WTC11 (cell line): ENCODE data around the gene EHD4. TPM values are rescaled to one million over a fixed set of nuclear protein-coding genes. Genes with fewer than 3 reads are reported as not detected.

ENCODE experiments used
- ATAC-seq: fragments of 200-7000 bp; cut with Tn5 transposase; 2 replicates; pipeline ENCODE4 v1.10.0; 2021; ENCODE audit warnings: mild to moderate bottlenecking, moderate library complexity
- CTCF ChIA-PET: fragments of 300-600 bp; sonication (Branson Sonifier 250); formaldehyde crosslinking; loops from one replicate; lab custom pipeline; 2021; ENCODE audit warnings: antibody characterized with exemption; lab: Charles Lee
- POLR2A ChIA-PET: fragments of 350-600 bp; sonication (Branson Sonifier 250); formaldehyde crosslinking; loops from one replicate; lab custom pipeline; 2021; ENCODE audit warnings: antibody characterized with exemption; lab: Charles Lee
- DNase-seq: peaks from one replicate; pipeline ENCODE4 v3.0.0; 2021; ENCODE audit warnings: low spot score
- H3K27ac Mint-ChIP-seq: 2 replicates; pipeline ENCODE4 v1.8.0; 2021; ENCODE audit warnings: mixed read lengths
- H3K27me3 Mint-ChIP-seq: 2 replicates; pipeline ENCODE4 v1.8.0; 2021; ENCODE audit warnings: low read depth, mild to moderate bottlenecking, moderate library complexity, mixed read lengths
- H3K36me3 Mint-ChIP-seq: 2 replicates; pipeline ENCODE4 v1.8.0; 2021; ENCODE audit warnings: mixed read lengths
- H3K4me1 Mint-ChIP-seq: 2 replicates; pipeline ENCODE4 v1.8.0; 2022; ENCODE audit warnings: mixed read lengths
- H3K4me3 Mint-ChIP-seq: 2 replicates; pipeline ENCODE4 v1.8.0; 2021; ENCODE audit warnings: mild to moderate bottlenecking, moderate library complexity, mixed read lengths
- H3K9me3 Mint-ChIP-seq: 2 replicates; pipeline ENCODE4 v1.8.0; 2021; ENCODE audit warnings: mixed read lengths
- AFF4 ChIP-seq: sonication (generic); formaldehyde crosslinking; IDR thresholded peaks from 2 replicates; pipeline ENCODE4 v1.8.1; 2023; ENCODE audit warnings: mild to moderate bottlenecking, missing genetic modification reagents, borderline replicate concordance
- ARID4B ChIP-seq: sonication (generic); formaldehyde crosslinking; IDR thresholded peaks from 2 replicates; pipeline ENCODE4 v1.8.0; 2023; ENCODE audit warnings: missing genetic modification reagents, mild to moderate bottlenecking, borderline replicate concordance
- ATF6 ChIP-seq: sonication (generic); formaldehyde crosslinking; IDR thresholded peaks from 2 replicates; pipeline ENCODE4 v1.8.1; 2023; ENCODE audit warnings: mild to moderate bottlenecking, missing genetic modification reagents
- E2F4 ChIP-seq: sonication (generic); formaldehyde crosslinking; IDR thresholded peaks from 2 replicates; pipeline ENCODE4 v1.8.1; 2022; ENCODE audit warnings: low read depth, mild to moderate bottlenecking, moderate library complexity, missing genetic modification reagents, borderline replicate concordance
- EMX1 ChIP-seq: fragments of 250-450 bp; sonication (Bioruptor Pico); IDR thresholded peaks from 2 replicates; pipeline ENCODE4 v1.8.0; 2021; ENCODE audit warnings: mild to moderate bottlenecking
- GTF2I ChIP-seq: fragments of 250-450 bp; sonication (Bioruptor Pico); conservative IDR thresholded peaks from 2 replicates; pipeline ENCODE4 v1.4.0; 2021; ENCODE audit warnings: mild to moderate bottlenecking
- HMGXB4 ChIP-seq: sonication (generic); formaldehyde crosslinking; IDR thresholded peaks from 2 replicates; pipeline ENCODE4 v1.8.1; 2023; ENCODE audit warnings: mild to moderate bottlenecking, moderate library complexity, missing genetic modification reagents
- IRF2 ChIP-seq: sonication (generic); formaldehyde crosslinking; IDR thresholded peaks from 2 replicates; pipeline ENCODE4 v1.8.0; 2022; ENCODE audit warnings: low read depth, missing genetic modification reagents, borderline replicate concordance
- MXD4 ChIP-seq: fragments of 250-450 bp; sonication (Bioruptor Pico); IDR thresholded peaks from 2 replicates; pipeline ENCODE4 v1.8.0; 2021; ENCODE audit warnings: mild to moderate bottlenecking, moderate library complexity, borderline replicate concordance
- PRRX2 ChIP-seq: fragments of 250-450 bp; sonication (Bioruptor Pico); IDR thresholded peaks from 2 replicates; pipeline ENCODE4 v1.8.0; 2021; ENCODE audit warnings: mild to moderate bottlenecking
- RELA ChIP-seq: sonication (generic); formaldehyde crosslinking; IDR thresholded peaks from 2 replicates; pipeline ENCODE4 v1.8.1; 2022; ENCODE audit warnings: missing genetic modification reagents, mild to moderate bottlenecking, borderline replicate concordance
- RORB ChIP-seq: fragments of 250-450 bp; sonication (Bioruptor Pico); IDR thresholded peaks from 2 replicates; pipeline ENCODE4 v1.9.0; 2021; ENCODE audit warnings: mild to moderate bottlenecking
- SP1 ChIP-seq: sonication (generic); formaldehyde crosslinking; conservative IDR thresholded peaks from 2 replicates; pipeline ENCODE4 v1.8.1; 2022; ENCODE audit warnings: missing genetic modification reagents
- TEAD1 ChIP-seq: sonication (generic); formaldehyde crosslinking; IDR thresholded peaks from 2 replicates; pipeline ENCODE4 v1.8.0; 2022; ENCODE audit warnings: mild to moderate bottlenecking, missing genetic modification reagents
- TEAD4 ChIP-seq: sonication (generic); formaldehyde crosslinking; IDR thresholded peaks from 2 replicates; pipeline ENCODE4 v1.8.0; 2022; ENCODE audit warnings: mild to moderate bottlenecking, missing genetic modification reagents
- USF2 ChIP-seq: sonication (generic); formaldehyde crosslinking; IDR thresholded peaks from 2 replicates; pipeline ENCODE4 v1.8.1; 2023; ENCODE audit warnings: mild to moderate bottlenecking, missing genetic modification reagents, moderate library complexity
- ZBTB21 ChIP-seq: sonication (generic); formaldehyde crosslinking; IDR thresholded peaks from 2 replicates; pipeline ENCODE4 v1.8.1; 2023; ENCODE audit warnings: mild to moderate bottlenecking, missing genetic modification reagents, borderline replicate concordance
- ZBTB43 ChIP-seq: sonication (generic); formaldehyde crosslinking; IDR thresholded peaks from 2 replicates; pipeline ENCODE4 v1.8.1; 2023; ENCODE audit warnings: mild to moderate bottlenecking, missing genetic modification reagents
- ZNF396 ChIP-seq: fragments of 250-450 bp; sonication (Bioruptor Pico); IDR thresholded peaks from 2 replicates; pipeline ENCODE4 v1.8.0; 2021; ENCODE audit warnings: mild to moderate bottlenecking, moderate library complexity, borderline replicate concordance
- total RNA-seq: library from RNA; stranded (reverse); gene quantifications from 3 replicates; pipeline ENCODE4 v1.2.3, GENCODE V29; 2021

Gene EHD4
- total RNA-seq, 1 experiment from 2014 or later = 23.9 TPM

GRCh38 chr15:41930221-41930866 lies 42.0 kb downstream of the EHD4 start (continued):
- TF ChIP-seq ARID4B (CRISPR knock-in tag) (no peak), E2F4 (CRISPR knock-in tag) (no peak), USF2 (CRISPR knock-in tag) (no peak), TEAD4 (CRISPR knock-in tag) (no peak), PRRX2 (CRISPR knock-in tag) (no peak), ZBTB43 (CRISPR knock-in tag) (no peak), RELA (CRISPR knock-in tag) (no peak), SP1 (CRISPR knock-in tag) (no peak), EMX1 (no peak), ZNF396 (CRISPR knock-in tag) (no peak), RORB (CRISPR knock-in tag) (no peak), ZBTB21 (no peak), MXD4 (no peak)

- POLR2A ChIA-PET = no interaction called here
- H3K4me3 Mint-ChIP-seq = no peak overlapping the region
- peaks cover 46% of the 10 kb centered on the region for H3K4me1 Mint-ChIP-seq
- DNase-seq (no peak), ATAC-seq (peak; percentile 42)
- peaks cover 7% of the 10 kb centered on the region; the same call in 1 of the 2 replicates for H3K36me3 Mint-ChIP-seq
- H3K27ac Mint-ChIP-seq = no peak overlapping the region
- H3K9me3 Mint-ChIP-seq = no peaks in the 10 kb centered on the region
- CTCF ChIA-PET = interaction anchor here (1.0 kb wide), 2 partner anchors 24 to 27 kb away, joined by 3 to 4 read pairs; no protein-coding TSS in a partner anchor
- no peaks in the 10 kb centered on the region for H3K27me3 Mint-ChIP-seq
- TF ChIP-seq IRF2 (CRISPR knock-in tag) (no peak), GTF2I (CRISPR knock-in tag) (no peak), HMGXB4 (no peak), AFF4 (no peak), ATF6 (CRISPR knock-in tag) (no peak), TEAD1 (no peak), RELA (CRISPR knock-in tag) (no peak)
Measured at GRCh38 chr15:41928637-41929620, 43.4 kb downstream of the EHD4 start.
